Uterus (tissue), 4 donors: ENCODE data around the gene ZSCAN23. TPM values are rescaled to one million over a fixed set of nuclear protein-coding genes. Genes with fewer than 3 reads are reported as not detected.
A peak's percentile ranks its signal among the peaks of the same experiment; 100 is the strongest.
"Not testable (repeated sequence)": the region's sequence is repeated elsewhere in the genome, so short reads cannot be mapped to it uniquely, and the experiment has no call there.

Source experiments
- DNase-seq, 2 donors: peaks; one replicate each; pipeline ENCODE4 v3.0.0-alpha.2; 2019 to 2020
- H3K27ac ChIP-seq, 2 donors: fragments of 200-600 bp; sonication (generic); 1 replicate in 1 of 2; 2 replicates in 1 of 2; pipeline ENCODE4 v1.5.1; 2016 to 2018
- H3K27me3 ChIP-seq, 2 donors: fragments of 200-600 bp; sonication (generic); one replicate each; pipeline ENCODE4 v1.5.1; 2018 to 2019; ENCODE audit warnings: control low read depth in 1 of 2
- H3K36me3 ChIP-seq, 2 donors: fragments of 200-600 bp; sonication (generic); one replicate each; pipeline ENCODE4 v1.5.1; 2019; ENCODE audit warnings: control low read depth in 1 of 2
- H3K4me1 ChIP-seq, 2 donors: fragments of 200-600 bp; sonication (generic); one replicate each; pipeline ENCODE4 v1.5.1; 2018 to 2019; ENCODE audit warnings: control low read depth in 1 of 2
- H3K4me3 ChIP-seq, 2 donors: fragments of 200-600 bp; sonication (generic); 1 replicate in 1 of 2; 2 replicates in 1 of 2; pipeline ENCODE4 v1.5.1; 2018 to 2019; ENCODE audit warnings: mild to moderate bottlenecking in 1 of 2
- H3K9me3 ChIP-seq, 2 donors: fragments of 200-600 bp; sonication (generic); one replicate each; pipeline ENCODE4 v1.5.1; 2019; ENCODE audit warnings: control low read depth in 1 of 2
- CTCF ChIP-seq, 4 experiments: fragments of 200-600 bp in 2 of 4; fragments of 450-650 bp in 2 of 4; sonication (generic) in 2 of 4; IDR thresholded peaks; one replicate each; pipeline ENCODE4 v1.5.1; 2016 to 2019; ENCODE audit warnings: antibody characterized with exemption in 4 of 4, mild to moderate bottlenecking in 2 of 4, moderate library complexity in 1 of 4
- POLR2A ChIP-seq, 2 donors: fragments of 450-650 bp; IDR thresholded peaks; one replicate each; pipeline ENCODE4 v1.6.1; 2016; ENCODE audit warnings: antibody characterized with exemption in 2 of 2, mild to moderate bottlenecking in 1 of 2, moderate library complexity in 1 of 2
- intact Hi-C: fragments of 100-400 bp; cut with DNase I; formaldehyde crosslinking; loops from one replicate; pipeline ENCODE4 v1.15.1; 2023; ENCODE audit warnings: low total_unique reads
- total RNA-seq, 4 donors: library from RNA; depleted of rRNA in 3 of 4; stranded (reverse); fragments of >200 nt in 3 of 4; gene quantifications; one replicate each; pipeline versions ENCODE4 v1.1.0 to v1.2.4, GENCODE V29; 2014 to 2023
- donor health status: DM: yes; HTN: yes; CAD: no.

ZSCAN23 gene
- total RNA-seq, 4 donors from 2014 or later: 0.26 to 21.3 (median 7.5) TPM; not detected in 1

- intact Hi-C loops: no loop called here
- H3K36me3 ChIP-seq: no peaks in the 10 kb centered on the region
- no peak for DNase-seq
- no peaks in the 10 kb centered on the region for H3K4me1 ChIP-seq
- peaks cover 0 to 4% of the 10 kb centered on the region in 2 donors for H3K27me3 ChIP-seq
- no peak overlapping the region for H3K4me3 ChIP-seq
- H3K27ac ChIP-seq: no peak overlapping the region
- TF ChIP-seq POLR2A (IDR thresholded peaks at IDR 0.05): no peak
- TF ChIP-seq CTCF (IDR thresholded peaks at IDR 0.05): no peak
- no peaks in the 10 kb centered on the region for H3K9me3 ChIP-seq
Observed at GRCh38 chr6:28458568-28458967, 15.3 kb upstream of the ZSCAN23 start.

- H3K4me3 ChIP-seq: no peak overlapping the region
- intact Hi-C loops: no loop called here
- no peaks in the 10 kb centered on the region for H3K36me3 ChIP-seq
- H3K4me1 ChIP-seq: no peaks in the 10 kb centered on the region
- peaks cover 3 to 23% of the 10 kb centered on the region in 2 donors for H3K27me3 ChIP-seq
- H3K27ac ChIP-seq: no peak overlapping the region
- H3K9me3 ChIP-seq: no peaks in the 10 kb centered on the region
- no peak for TF ChIP-seq POLR2A (IDR thresholded peaks at IDR 0.05)
- TF ChIP-seq CTCF (IDR thresholded peaks at IDR 0.05): no peak
- DNase-seq: no peak
Observed at GRCh38 chr6:28449056-28449455, 5.8 kb upstream of the ZSCAN23 start.

GRCh38 chr6:28447512-28447906 lies 4.2 kb upstream of the ZSCAN23 start:
- intact Hi-C loops, H3K36me3 ChIP-seq, H3K4me3 ChIP-seq, H3K9me3 ChIP-seq, H3K4me1 ChIP-seq, DNase-seq, H3K27ac ChIP-seq: not testable (repeated sequence)
- peaks cover 3 to 16% of the 10 kb centered on the region in 2 donors for H3K27me3 ChIP-seq

GRCh38 chr6:28446818-28447511 lies 3.7 kb upstream of the ZSCAN23 start:
- TF ChIP-seq POLR2A (IDR thresholded peaks at IDR 0.05) (no peak), CTCF (IDR thresholded peaks at IDR 0.05) (no peak)
- peak overlapping the region in 1 of 2 donors; percentile 7 for H3K4me3 ChIP-seq
- no peak for DNase-seq
- intact Hi-C loops: no loop called here
- H3K27me3 ChIP-seq: peaks cover 3 to 16% of the 10 kb centered on the region in 2 donors
- H3K9me3 ChIP-seq: no peaks in the 10 kb centered on the region
- no peaks in the 10 kb centered on the region for H3K36me3 ChIP-seq
- H3K4me1 ChIP-seq: peaks cover 0 to 4% of the 10 kb centered on the region in 2 donors
- H3K27ac ChIP-seq: no peak overlapping the region

- H3K36me3 ChIP-seq, H3K27ac ChIP-seq, H3K4me3 ChIP-seq, intact Hi-C loops, H3K27me3 ChIP-seq, H3K9me3 ChIP-seq, H3K4me1 ChIP-seq, DNase-seq: not testable (repeated sequence)
Observed at GRCh38 chr6:28444759-28445158, 1.5 kb upstream of the ZSCAN23 start.

- Histone ChIP-seq H3K36me3 (no peaks in the 10 kb centered on the region), H3K4me3 (peak overlapping the region; percentile 51 to 67), H3K27ac (peak overlapping the region in 1 of 2 donors; percentile 39), H3K27me3 (peaks cover 3 to 8% of the 10 kb centered on the region in 2 donors), H3K9me3 (no peaks in the 10 kb centered on the region), H3K4me1 (peaks cover 0 to 4% of the 10 kb centered on the region in 2 donors)
- intact Hi-C loops: no loop called here
- no peak for DNase-seq
- TF ChIP-seq POLR2A (IDR thresholded peaks at IDR 0.05) (no peak), CTCF (IDR thresholded peaks at IDR 0.05) (no peak)
Observed at GRCh38 chr6:28442586-28442985, 705 bp downstream of the ZSCAN23 start.
